DOHH2 (cell line): ENCODE results near the gene PLEKHG4B.

ENCODE experiments used
- CTCF ChIP-seq: fragments of 200-600 bp; sonication (generic); IDR thresholded peaks from one replicate; pipeline ENCODE4 v1.5.1; 2014; ENCODE audit warnings: antibody characterized with exemption, mild to moderate bottlenecking, low read depth, low read length; ENCODE audit not compliant: poor library complexity, severe bottlenecking
- EZH2phosphoT487 ChIP-seq: fragments of 200-600 bp; sonication (generic); IDR thresholded peaks from 2 replicates; pipeline ENCODE4 v1.6.1; 2017; ENCODE audit warnings: borderline replicate concordance, mild to moderate bottlenecking, antibody characterized with exemption, low read length, moderate library complexity, mixed read lengths

GRCh38 chr5:181566-181965, 89.6 kb downstream of the PLEKHG4B start:
- TF ChIP-seq CTCF (no peak), EZH2phosphoT487 (no peak)
